Measurements from ENCODE around the gene TMC6.
"Not testable (repeated sequence)": the region's sequence is repeated elsewhere in the genome, so short reads cannot be mapped to it uniquely, and the experiment has no call there.

TMC6 gene

GRCh38 chr17:78159575-78160158 is 31.1 kb upstream of the TMC6 start:
- DNase-seq = peak; percentile 12 to 20

- DNase-seq = peak; percentile 84
These were observed 26.6 kb upstream of the TMC6 start for GRCh38 chr17:78154903-78155811.

GRCh38 chr17:78151514-78152008 is 23.0 kb upstream of the TMC6 start:
- no peak for DNase-seq

DNA sequence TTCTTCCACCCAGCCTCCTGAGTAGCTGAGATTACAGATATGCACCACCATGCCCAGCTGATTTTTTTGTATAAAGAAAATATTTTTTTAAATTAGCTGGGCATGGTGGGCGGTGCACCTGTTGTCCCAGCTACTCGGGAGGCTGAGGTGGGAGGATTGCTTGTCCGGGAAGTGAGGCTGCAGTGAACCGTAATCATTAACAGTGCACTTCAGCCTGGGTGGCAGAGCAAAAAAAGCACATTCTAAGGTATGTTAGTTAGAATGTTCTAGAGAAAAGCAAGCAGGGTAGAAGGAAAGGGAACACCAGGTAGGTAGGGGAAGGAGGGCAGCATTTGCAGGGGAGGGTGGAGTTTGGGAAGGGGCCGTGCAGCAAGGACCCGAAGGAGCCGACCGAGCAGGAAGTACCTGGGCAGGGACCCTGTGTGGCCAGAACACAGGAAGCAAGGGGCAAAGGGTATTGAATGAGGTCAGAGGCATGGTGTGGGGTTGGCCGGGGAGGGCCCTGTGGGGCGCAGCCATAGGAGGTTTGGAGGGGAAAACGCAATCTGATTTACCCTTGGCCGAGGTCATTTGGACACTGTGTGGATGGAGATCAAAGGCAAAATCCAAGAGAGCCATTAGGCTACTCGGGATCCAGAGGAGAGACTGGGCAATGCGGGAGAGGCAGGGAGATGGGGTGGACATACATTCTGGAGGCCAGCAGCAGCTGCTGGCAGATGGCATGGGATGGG is 19.9 kb upstream of the TMC6 start:
- DNase-seq = no peak

- DNase-seq = no peak
These were observed 18.9 kb upstream of the TMC6 start for GRCh38 chr17:78147315-78147998.

DNA sequence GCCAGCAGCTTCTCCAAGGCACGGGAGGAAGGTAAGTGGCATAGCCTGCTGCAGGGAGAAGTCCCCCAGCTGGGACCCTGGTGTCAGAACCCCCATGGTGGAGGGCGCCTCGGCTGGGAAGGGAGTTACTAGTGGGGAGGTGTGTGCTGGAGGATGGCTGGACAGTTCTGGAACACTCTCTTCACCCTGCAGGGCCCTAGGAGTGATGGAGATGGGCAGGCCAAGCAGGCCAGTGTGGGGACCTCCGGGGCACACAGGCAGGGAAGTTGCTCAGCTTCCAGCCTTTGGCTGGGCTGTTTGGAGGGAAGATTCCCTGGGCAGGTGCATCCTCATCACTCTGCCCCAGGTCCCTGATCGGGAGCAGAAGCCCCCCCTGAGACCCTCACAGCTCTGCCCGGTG is 18.3 kb upstream of the TMC6 start:
- no peak for DNase-seq

GRCh38 chr17:78146471-78146869 is 17.9 kb upstream of the TMC6 start:
- DNase-seq = no peak

- DNase-seq = no peak
These were observed 16.4 kb upstream of the TMC6 start for GRCh38 chr17:78144736-78145641.

DNA sequence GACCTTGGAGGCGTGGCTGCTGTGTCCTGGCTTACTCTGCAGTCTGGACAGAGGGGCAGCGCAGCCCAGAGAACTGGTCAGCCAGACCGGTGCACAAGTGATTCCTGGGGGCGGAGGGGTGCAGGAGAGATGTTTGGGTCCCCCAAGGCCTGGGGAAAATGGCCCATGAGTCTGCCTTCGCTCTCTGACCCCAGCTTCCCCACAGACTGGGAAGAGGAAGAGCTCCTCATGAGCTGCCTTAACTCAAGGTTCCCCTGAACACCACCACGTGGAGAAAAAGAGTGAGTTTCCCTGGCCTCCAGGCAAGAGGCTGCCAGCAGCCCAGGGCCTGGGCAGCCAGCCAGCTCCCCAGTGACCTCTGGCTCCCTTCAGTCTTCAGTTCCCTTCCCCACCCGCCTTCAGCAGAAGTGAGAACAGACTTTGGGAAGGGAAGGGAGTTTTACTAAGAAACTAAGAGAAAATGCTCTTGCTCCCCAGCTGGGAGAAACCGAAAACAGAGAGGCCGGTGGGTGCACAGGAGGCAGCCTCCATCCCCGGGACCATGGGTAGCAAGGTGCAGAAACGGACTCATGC is 15.7 kb upstream of the TMC6 start:
- peak; percentile 98 for DNase-seq

GRCh38 chr17:78143214-78144146 is 14.9 kb upstream of the TMC6 start:
- DNase-seq = no peak

DNA sequence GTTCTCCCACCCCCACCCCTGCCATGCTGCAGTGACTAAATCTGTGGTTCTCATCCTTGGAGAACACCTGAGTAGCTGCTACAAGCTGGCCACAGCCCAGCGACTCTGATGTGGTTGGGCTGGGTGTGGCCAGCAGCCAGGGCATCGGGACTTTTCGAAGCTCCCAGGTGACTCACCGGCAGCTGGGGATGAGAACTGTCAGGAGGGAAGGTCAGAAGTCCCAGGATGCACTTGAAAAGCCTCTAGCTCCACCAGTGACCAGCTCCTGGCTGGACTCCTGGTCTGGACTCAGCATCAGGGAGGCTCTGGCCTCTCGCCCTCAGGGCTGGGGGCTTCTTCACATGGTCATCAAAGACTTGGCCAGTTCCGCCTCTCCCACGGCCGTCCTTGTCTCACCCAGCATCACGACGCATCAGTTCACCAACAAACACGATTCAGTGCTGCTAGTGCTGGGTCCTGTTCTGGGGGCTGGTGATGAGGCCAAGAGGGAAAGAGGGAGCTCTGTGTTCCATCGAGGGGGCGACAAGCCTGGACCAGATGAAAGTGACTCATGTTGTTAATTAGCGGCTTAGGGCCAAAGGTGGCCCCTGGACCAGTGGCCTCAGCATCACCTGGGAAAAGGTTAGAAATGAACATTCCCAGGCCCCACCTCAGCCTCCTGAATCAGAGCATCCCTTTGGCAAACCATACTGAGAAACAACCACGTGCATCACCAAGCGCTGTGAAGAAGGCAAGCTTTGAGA is 13.7 kb upstream of the TMC6 start:
- DNase-seq = no peak

DNA sequence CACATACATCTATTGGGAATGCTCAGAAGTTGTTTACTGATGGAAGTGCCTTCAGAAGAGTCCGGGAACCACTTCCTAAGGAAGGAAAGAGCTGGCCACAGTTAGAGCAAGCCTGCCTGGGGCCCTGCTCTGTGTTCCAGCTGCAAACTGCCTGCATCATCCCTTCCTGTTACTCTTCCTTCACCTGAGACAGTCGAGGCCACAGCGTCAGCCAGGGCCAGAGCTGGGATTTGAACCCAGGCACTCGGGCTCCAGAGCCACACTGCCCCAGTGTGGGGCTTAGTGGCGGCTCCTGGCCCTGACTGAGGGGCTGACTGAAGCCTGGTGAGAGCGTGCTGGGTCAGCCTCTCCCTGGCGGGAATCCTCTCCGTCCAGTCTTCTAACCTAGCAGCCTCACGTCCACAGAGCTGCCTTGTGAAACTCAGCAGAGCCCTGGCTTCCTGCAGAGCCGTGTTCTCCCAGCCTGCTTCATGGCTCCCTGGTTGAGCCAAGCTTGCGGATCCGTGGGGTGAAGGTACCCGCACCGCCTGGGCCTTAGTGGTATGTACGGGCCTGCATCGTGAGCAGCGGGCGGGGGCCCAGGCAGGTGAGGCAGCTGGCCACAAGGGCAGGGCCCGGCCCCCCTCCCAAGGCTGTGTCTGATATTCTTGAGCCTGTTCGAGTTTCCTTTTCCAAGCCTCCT is 13.0 kb upstream of the TMC6 start:
- no peak for DNase-seq

DNA sequence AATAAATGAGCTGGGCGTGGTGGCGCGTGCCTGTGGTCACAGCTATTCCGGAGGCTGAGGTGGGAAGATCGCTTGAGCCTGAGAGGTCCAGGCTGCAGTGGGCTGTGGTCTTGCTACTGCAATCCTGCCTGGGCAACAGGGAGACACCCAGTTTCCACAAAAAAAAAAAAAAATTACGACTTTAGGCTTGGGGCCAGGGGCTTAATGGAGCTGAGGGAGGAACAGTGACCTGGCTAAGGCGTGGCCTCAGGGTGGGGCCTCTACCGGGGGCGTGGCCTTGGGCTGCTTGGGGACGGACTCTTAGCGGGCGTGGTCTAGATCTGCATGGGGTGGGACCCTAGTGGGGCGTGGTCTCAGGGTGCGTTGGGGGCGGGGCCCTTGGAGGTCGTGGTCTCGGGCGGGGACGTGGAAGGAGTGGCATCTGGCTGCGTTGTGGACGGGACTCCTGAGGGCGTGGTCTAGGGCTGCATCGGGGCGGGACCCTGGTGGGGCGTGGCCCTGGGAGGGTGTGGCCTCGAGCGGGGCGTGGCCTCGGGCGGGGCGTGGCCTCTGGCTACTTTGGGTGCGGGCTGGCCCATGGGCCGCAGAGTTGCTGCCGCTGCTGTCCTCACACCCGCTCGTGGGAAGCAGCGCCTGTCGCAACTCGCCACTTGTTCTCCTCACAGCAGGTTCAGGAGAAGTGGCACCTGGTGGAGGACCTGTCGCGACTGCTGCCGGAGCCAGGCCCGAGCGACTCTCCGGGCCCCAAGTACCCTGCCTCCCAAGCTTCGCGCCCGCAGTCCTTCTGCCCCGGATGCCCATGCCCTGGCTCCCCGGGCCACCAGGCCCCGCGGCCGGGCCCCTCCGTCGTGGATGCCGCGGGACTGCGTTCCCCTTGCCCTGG is 11.9 kb upstream of the TMC6 start:
- peak; percentile 95 to 97 for DNase-seq

DNA sequence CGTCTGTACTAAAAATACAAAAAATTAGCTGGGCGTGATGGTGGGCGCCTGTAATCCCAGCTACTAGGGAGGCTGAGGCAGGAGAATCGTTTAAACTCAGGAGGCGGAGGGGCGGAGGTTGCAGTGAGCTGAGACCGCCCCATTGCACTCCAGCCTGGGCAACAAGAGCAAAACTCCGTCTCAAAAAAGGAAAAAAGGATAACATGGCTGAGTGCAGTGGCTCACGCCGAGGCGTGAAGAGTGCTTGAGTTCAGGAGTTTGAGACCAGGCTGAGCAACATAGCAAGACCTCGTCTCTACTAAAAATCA is 11.3 kb upstream of the TMC6 start:
- not testable (repeated sequence) for DNase-seq

- DNase-seq = peak in 1 of 2 donors; percentile 49
These were observed 9.9 kb upstream of the TMC6 start for GRCh38 chr17:78138204-78139060.

DNA sequence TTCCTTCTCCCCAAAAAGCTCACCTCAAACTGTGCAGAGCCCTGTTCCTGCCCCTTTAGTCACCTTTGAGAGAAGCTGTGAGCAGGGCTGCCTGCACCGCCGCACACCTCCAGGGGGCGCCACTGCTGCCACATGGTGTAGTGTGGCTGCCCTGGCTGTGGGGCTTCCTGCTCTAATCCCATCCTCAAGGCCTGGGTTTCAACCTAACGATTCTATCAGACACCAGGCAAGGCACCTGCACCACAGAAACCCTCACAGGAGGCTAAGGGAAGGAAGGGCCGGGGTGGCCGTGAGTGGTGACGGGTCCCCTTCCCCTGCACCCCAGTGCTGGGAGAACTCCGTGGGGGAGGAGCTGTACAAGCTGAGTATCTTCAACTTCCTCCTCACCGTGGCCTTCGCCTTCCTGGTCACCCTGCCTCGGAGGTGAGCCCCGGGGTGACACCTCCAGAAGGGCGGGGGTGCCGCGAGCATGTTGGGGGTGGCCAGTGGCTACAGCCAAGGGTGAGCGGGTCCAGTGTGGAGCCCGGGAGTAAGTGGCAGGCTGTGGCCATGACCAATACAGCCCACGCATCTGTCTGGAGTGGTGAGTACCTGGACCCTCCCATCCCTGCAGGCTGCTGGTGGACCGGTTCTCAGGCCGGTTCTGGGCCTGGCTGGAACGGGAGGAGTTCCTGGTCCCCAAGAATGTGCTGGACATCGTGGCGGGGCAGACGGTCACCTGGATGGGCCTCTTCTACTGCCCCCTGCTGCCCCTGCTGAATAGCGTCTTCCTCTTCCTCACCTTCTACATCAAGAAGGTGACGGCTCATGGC is 9.0 kb upstream of the TMC6 start:
- DNase-seq = peak in 1 of 2 donors; percentile 13

Measured in inflammatory macrophage (primary cell).